OCI-LY7 (cell line): ENCODE results near the gene WDFY2. TPM values are rescaled to one million over a fixed set of nuclear protein-coding genes. Genes with fewer than 3 reads are reported as not detected.

Experiments
- BruUV-seq: library from RNA; stranded (reverse); fragments of 400-500 nt; replicated peaks from 2 replicates; lab custom pipeline; 2021; lab: Mats Ljungman, UMichigan
- CTCF ChIA-PET: fragments of 300-600 bp; sonication (Branson Sonifier 250); formaldehyde crosslinking; loops from one replicate; lab custom pipeline; 2022; ENCODE audit warnings: antibody characterized with exemption; ENCODE audit not compliant: unreplicated experiment; lab: Charles Lee
- POLR2A ChIA-PET: fragments of 300-600 bp; sonication (Branson Sonifier 250); formaldehyde crosslinking; loops from one replicate; lab custom pipeline; 2022; ENCODE audit warnings: antibody characterized with exemption; lab: Charles Lee
- DNase-seq: peaks from one replicate; pipeline ENCODE4 v3.0.0-alpha.2; 2015; ENCODE audit warnings: low spot score
- H2AFZ ChIP-seq: fragments of 200-600 bp; sonication (generic), shearing (Covaris generic); 2 replicates; pipeline ENCODE4 v1.6.1; 2014; ENCODE audit warnings: mild to moderate bottlenecking, antibody characterized with exemption, low read length, moderate library complexity
- H3K27ac ChIP-seq: fragments of 200-600 bp; sonication (generic); 2 replicates; pipeline ENCODE4 v1.5.1; 2014; ENCODE audit warnings: mixed run types, low read depth, mild to moderate bottlenecking, moderate library complexity, low read length, inconsistent platforms; ENCODE audit not compliant: poor library complexity, severe bottlenecking
- H3K36me3 ChIP-seq: fragments of 200-600 bp; sonication (generic); 2 replicates; pipeline ENCODE4 v1.6.1; 2014; ENCODE audit warnings: mild to moderate bottlenecking, antibody characterized with exemption, low read length, moderate library complexity, mixed read lengths; ENCODE audit not compliant: insufficient read depth
- H3K4me1 ChIP-seq: fragments of 200-600 bp; sonication (generic); 2 replicates; pipeline ENCODE4 v1.5.1; 2014; ENCODE audit warnings: mild to moderate bottlenecking, low read length; ENCODE audit not compliant: insufficient read depth, poor library complexity, severe bottlenecking
- H3K4me2 ChIP-seq: fragments of 200-600 bp; sonication (generic); 2 replicates; pipeline ENCODE4 v1.6.1; 2014; ENCODE audit warnings: mild to moderate bottlenecking, low read length
- H3K4me3 ChIP-seq: fragments of 200-600 bp; sonication (generic); 2 replicates; pipeline ENCODE4 v1.5.1; 2014; ENCODE audit warnings: mild to moderate bottlenecking, low read depth, low read length; ENCODE audit not compliant: poor library complexity, severe bottlenecking
- H3K79me2 ChIP-seq: fragments of 200-600 bp; sonication (generic); 2 replicates; pipeline ENCODE4 v1.6.1; 2016; ENCODE audit warnings: low read depth, mild to moderate bottlenecking, low read length, moderate library complexity, mixed read lengths; ENCODE audit not compliant: insufficient read depth
- H3K9me2 ChIP-seq: fragments of 200-600 bp; sonication (generic); 2 replicates; pipeline ENCODE4 v1.6.1; 2016; ENCODE audit warnings: mild to moderate bottlenecking, low read length, mixed read lengths; ENCODE audit not compliant: insufficient read depth
- H3K9me3 ChIP-seq: fragments of 200-600 bp; sonication (generic); 2 replicates; pipeline ENCODE4 v1.6.1; 2014; ENCODE audit warnings: mild to moderate bottlenecking, mixed run types, low read length, mixed read lengths
- H4K20me1 ChIP-seq: fragments of 200-600 bp; sonication (generic); 2 replicates; pipeline ENCODE4 v1.6.1; 2014; ENCODE audit warnings: mild to moderate bottlenecking, antibody characterized with exemption, low read length, moderate library complexity, mixed read lengths; ENCODE audit not compliant: insufficient read depth
- EZH2phosphoT487 ChIP-seq: fragments of 200-600 bp; sonication (generic); IDR thresholded peaks from 2 replicates; pipeline ENCODE4 v1.6.1; 2018; ENCODE audit warnings: low read depth, borderline replicate concordance, mild to moderate bottlenecking, mixed run types, antibody characterized with exemption, low read length, moderate library complexity, mixed read lengths
- intact Hi-C: fragments of 100-400 bp; cut with micrococcal nuclease; formaldehyde crosslinking; loops from one replicate; pipeline ENCODE4 v1.10.0; 2022; ENCODE audit not compliant: unreplicated experiment
- total RNA-seq, 2 experiments: library from RNA; depleted of rRNA in 1 of 2; stranded (reverse); fragments of >200 nt in 1 of 2; shearing (Covaris generic) in 1 of 2; gene quantifications; 2 replicates each; pipeline ENCODE4 v1.2.3, GENCODE V29; 2014 to 2022
- TF ChIP-seq, protein P1 (sequence below): fragments of 200-600 bp; sonication (generic); conservative IDR thresholded peaks from 2 replicates; pipeline ENCODE4 v1.5.1; 2014; ENCODE audit warnings: mild to moderate bottlenecking, antibody characterized with exemption, low read length, moderate library complexity, mixed read lengths

WDFY2 gene
- total RNA-seq, 2 experiments from 2014 or later, result 6.4 to 18.1 TPM

DNA sequence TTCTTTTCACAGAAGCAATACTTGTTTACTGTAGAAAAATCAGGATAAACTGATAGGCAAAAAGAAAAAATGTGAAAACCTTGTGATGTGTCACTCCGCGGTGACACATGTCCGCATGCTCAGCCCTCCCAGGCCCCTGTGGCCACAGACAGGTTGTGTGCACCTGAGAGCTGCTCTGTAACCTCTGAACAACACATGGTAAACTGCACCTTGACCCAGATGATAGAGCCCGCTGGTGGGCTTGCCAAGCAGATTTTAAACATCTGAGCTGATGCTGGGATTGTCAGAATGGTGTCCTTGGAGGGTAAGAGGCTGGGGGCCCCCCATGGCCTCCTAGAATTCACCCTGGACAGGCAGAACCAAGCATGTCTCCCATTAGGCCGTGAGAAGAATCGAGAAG is 185.9 kb downstream of the WDFY2 start:
- no peaks in the 10 kb centered on the region for H3K79me2 ChIP-seq
- POLR2A ChIA-PET, result no interaction called here
- H3K4me3 ChIP-seq, result no peak overlapping the region
- H3K9me3 ChIP-seq, result no peaks in the 10 kb centered on the region
- no peaks in the 10 kb centered on the region for H3K9me2 ChIP-seq
- CTCF ChIA-PET, result interaction anchor here (0.5 kb wide), 1 partner anchor 123 kb away, joined by 3 read pairs; no protein-coding TSS in a partner anchor
- H3K4me1 ChIP-seq, result peaks cover 9% of the 10 kb centered on the region
- no peak overlapping the region for H2AFZ ChIP-seq
- TF ChIP-seq, protein P1, sequence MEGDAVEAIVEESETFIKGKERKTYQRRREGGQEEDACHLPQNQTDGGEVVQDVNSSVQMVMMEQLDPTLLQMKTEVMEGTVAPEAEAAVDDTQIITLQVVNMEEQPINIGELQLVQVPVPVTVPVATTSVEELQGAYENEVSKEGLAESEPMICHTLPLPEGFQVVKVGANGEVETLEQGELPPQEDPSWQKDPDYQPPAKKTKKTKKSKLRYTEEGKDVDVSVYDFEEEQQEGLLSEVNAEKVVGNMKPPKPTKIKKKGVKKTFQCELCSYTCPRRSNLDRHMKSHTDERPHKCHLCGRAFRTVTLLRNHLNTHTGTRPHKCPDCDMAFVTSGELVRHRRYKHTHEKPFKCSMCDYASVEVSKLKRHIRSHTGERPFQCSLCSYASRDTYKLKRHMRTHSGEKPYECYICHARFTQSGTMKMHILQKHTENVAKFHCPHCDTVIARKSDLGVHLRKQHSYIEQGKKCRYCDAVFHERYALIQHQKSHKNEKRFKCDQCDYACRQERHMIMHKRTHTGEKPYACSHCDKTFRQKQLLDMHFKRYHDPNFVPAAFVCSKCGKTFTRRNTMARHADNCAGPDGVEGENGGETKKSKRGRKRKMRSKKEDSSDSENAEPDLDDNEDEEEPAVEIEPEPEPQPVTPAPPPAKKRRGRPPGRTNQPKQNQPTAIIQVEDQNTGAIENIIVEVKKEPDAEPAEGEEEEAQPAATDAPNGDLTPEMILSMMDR, result no peak
- no peak for TF ChIP-seq EZH2phosphoT487
- no peak overlapping the region for H3K4me2 ChIP-seq
- H4K20me1 ChIP-seq, result no peaks in the 10 kb centered on the region
- H3K27ac ChIP-seq, result no peak overlapping the region
- H3K36me3 ChIP-seq, result no peaks in the 10 kb centered on the region
- intact Hi-C loops, result no loop called here
- no TSS peak for BruUV-seq
- no peak for DNase-seq

DNA sequence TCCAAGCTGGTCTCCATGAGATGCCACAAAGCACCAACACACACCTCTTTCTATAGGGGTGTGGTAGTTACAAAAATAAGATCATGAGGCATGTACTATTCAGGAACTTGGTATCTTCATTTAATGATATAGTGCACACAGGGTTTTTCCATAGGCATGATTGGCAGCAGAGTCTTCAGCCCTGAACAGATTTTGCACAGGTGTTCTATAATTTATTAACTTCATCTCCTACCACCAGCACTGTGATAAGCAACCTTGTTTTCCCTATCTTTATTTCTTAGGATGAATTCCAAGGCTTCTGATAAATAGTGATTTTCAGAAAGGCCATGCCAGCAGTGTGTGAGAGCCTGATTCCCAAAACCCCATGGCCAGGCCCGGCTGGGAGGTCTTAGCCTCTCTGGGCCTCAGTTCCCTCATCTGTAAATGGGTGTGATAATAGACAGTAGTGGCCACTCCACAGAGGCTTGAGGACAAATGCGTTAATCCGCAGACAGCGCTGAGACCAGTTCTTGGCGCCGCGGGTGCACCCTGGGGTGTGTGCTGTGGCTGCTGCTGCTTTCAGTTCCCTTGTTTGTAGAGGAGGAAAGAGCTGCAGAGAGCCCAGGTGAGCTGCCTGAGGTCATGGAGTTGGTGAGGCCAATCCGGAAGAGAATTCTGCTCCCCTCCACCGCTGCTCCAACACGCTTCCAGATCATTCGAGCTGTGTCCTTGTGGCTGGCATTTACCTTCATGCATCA is 186.6 kb downstream of the WDFY2 start:
- H4K20me1 ChIP-seq, result no peaks in the 10 kb centered on the region
- H2AFZ ChIP-seq, result no peak overlapping the region
- intact Hi-C loops, result no loop called here
- POLR2A ChIA-PET, result interaction anchor here (0.5 to 1.1 kb wide), 3 partner anchors 315 to 329 kb away, joined by 3 read pairs; no protein-coding TSS in a partner anchor
- H3K27ac ChIP-seq, result no peak overlapping the region
- H3K9me2 ChIP-seq, result no peaks in the 10 kb centered on the region
- H3K4me2 ChIP-seq, result no peak overlapping the region
- BruUV-seq, result no TSS peak
- H3K4me1 ChIP-seq, result peaks cover 9% of the 10 kb centered on the region
- CTCF ChIA-PET, result interaction anchor here (1.0 kb wide), 1 partner anchor 24 kb away, joined by 4 read pairs; no protein-coding TSS in a partner anchor
- H3K9me3 ChIP-seq, result no peaks in the 10 kb centered on the region
- peak; percentile 36 for DNase-seq
- no peaks in the 10 kb centered on the region for H3K79me2 ChIP-seq
- TF ChIP-seq, protein P1, result no peak
- no peak for TF ChIP-seq EZH2phosphoT487
- no peaks in the 10 kb centered on the region for H3K36me3 ChIP-seq
- H3K4me3 ChIP-seq, result no peak overlapping the region
